ENCODE results near the gene AKR1D1.
A peak's percentile ranks its signal among the peaks of the same experiment; 100 is the strongest.

Gene AKR1D1

GRCh38 chr7:138129551-138130165 is 53.4 kb downstream of the AKR1D1 start:
- no peak overlapping the region for H3K4me3 ChIP-seq (ENCODE audit: low read length)
- H3K9me3 ChIP-seq (replicated peaks; ENCODE audit: insufficient read depth, low read length): no peaks in the 10 kb centered on the region
- H3K27ac ChIP-seq (ENCODE audit: low read length): no peak overlapping the region
- no peak overlapping the region for H3K4me2 ChIP-seq (ENCODE audit: low read depth, low read length)
- H4K20me1 ChIP-seq (ENCODE audit: insufficient read depth, low read length): no peaks in the 10 kb centered on the region
- H3K36me3 ChIP-seq (replicated peaks; ENCODE audit: insufficient read depth, low read length): no peaks in the 10 kb centered on the region
- no peaks in the 10 kb centered on the region for H3F3A ChIP-seq (ENCODE audit: insufficient read depth, low read length)
- TF ChIP-seq, protein P1, sequence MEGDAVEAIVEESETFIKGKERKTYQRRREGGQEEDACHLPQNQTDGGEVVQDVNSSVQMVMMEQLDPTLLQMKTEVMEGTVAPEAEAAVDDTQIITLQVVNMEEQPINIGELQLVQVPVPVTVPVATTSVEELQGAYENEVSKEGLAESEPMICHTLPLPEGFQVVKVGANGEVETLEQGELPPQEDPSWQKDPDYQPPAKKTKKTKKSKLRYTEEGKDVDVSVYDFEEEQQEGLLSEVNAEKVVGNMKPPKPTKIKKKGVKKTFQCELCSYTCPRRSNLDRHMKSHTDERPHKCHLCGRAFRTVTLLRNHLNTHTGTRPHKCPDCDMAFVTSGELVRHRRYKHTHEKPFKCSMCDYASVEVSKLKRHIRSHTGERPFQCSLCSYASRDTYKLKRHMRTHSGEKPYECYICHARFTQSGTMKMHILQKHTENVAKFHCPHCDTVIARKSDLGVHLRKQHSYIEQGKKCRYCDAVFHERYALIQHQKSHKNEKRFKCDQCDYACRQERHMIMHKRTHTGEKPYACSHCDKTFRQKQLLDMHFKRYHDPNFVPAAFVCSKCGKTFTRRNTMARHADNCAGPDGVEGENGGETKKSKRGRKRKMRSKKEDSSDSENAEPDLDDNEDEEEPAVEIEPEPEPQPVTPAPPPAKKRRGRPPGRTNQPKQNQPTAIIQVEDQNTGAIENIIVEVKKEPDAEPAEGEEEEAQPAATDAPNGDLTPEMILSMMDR (IDR thresholded peaks at IDR 0.05; ENCODE audit: low read length): no peak
- no peak for TF ChIP-seq EZH2 (optimal IDR thresholded peaks at IDR 0.05; ENCODE audit: low read depth, low read length)
- no peak for TF ChIP-seq EZH2phosphoT487 (IDR thresholded peaks at IDR 0.05; ENCODE audit: low read length)
- DNase-seq: peak; percentile 15
- H3K9me2 ChIP-seq (replicated peaks; ENCODE audit: insufficient read depth, low read length): no peaks in the 10 kb centered on the region
- H3K4me1 ChIP-seq (ENCODE audit: low read length): no peaks in the 10 kb centered on the region
- H3K27me3 ChIP-seq (replicated peaks; ENCODE audit: insufficient read depth, low read length): no peaks in the 10 kb centered on the region
- H2AFZ ChIP-seq (ENCODE audit: low read length): no peak overlapping the region
- H3K79me2 ChIP-seq (ENCODE audit: low read length): no peaks in the 10 kb centered on the region
- H3K9ac ChIP-seq (ENCODE audit: low read length): no peak overlapping the region

- H3K4me1 ChIP-seq (ENCODE audit: low read length): 0 out of 2 replicates have a peak, but pooled peaks cover 14% of the 10 kb centered on the region
- no peak overlapping the region for H3K4me3 ChIP-seq (ENCODE audit: low read length)
- H2AFZ ChIP-seq (ENCODE audit: low read length): peak overlapping the region; percentile 29
- peak; percentile 20 for DNase-seq
- no peaks in the 10 kb centered on the region for H3K79me2 ChIP-seq (ENCODE audit: low read length)
- H3K4me2 ChIP-seq (ENCODE audit: low read depth, low read length): peak overlapping the region; percentile 48
- H3K27ac ChIP-seq (ENCODE audit: low read length): no peak overlapping the region
- H3K9ac ChIP-seq (ENCODE audit: low read length): no peak overlapping the region
- H3F3A ChIP-seq (ENCODE audit: insufficient read depth, low read length): no peaks in the 10 kb centered on the region
- no peaks in the 10 kb centered on the region for H3K27me3 ChIP-seq (replicated peaks; ENCODE audit: insufficient read depth, low read length)
- H3K9me2 ChIP-seq (replicated peaks; ENCODE audit: insufficient read depth, low read length): no peaks in the 10 kb centered on the region
- H3K9me3 ChIP-seq (replicated peaks; ENCODE audit: insufficient read depth, low read length): no peaks in the 10 kb centered on the region
- no peaks in the 10 kb centered on the region for H4K20me1 ChIP-seq (ENCODE audit: insufficient read depth, low read length)
- H3K36me3 ChIP-seq (replicated peaks; ENCODE audit: insufficient read depth, low read length): no peaks in the 10 kb centered on the region
- TF ChIP-seq EZH2 (optimal IDR thresholded peaks at IDR 0.05; ENCODE audit: low read depth, low read length) (no peak), EZH2phosphoT487 (IDR thresholded peaks at IDR 0.05; ENCODE audit: low read length) (no peak)
Observed at GRCh38 chr7:138137423-138138171, 61.3 kb downstream of the AKR1D1 start.

GRCh38 chr7:138138244-138138643 is 62.0 kb downstream of the AKR1D1 start:
- H4K20me1 ChIP-seq (ENCODE audit: insufficient read depth, low read length): no peaks in the 10 kb centered on the region
- H2AFZ ChIP-seq (ENCODE audit: low read length): peak overlapping the region; percentile 29
- H3F3A ChIP-seq (ENCODE audit: insufficient read depth, low read length): no peaks in the 10 kb centered on the region
- H3K27ac ChIP-seq (ENCODE audit: low read length): no peak overlapping the region
- no peak overlapping the region for H3K4me3 ChIP-seq (ENCODE audit: low read length)
- H3K9me2 ChIP-seq (replicated peaks; ENCODE audit: insufficient read depth, low read length): no peaks in the 10 kb centered on the region
- H3K79me2 ChIP-seq (ENCODE audit: low read length): no peaks in the 10 kb centered on the region
- H3K9me3 ChIP-seq (replicated peaks; ENCODE audit: insufficient read depth, low read length): no peaks in the 10 kb centered on the region
- no peaks in the 10 kb centered on the region for H3K27me3 ChIP-seq (replicated peaks; ENCODE audit: insufficient read depth, low read length)
- H3K36me3 ChIP-seq (replicated peaks; ENCODE audit: insufficient read depth, low read length): no peaks in the 10 kb centered on the region
- H3K4me1 ChIP-seq (ENCODE audit: low read length): 0 out of 2 replicates have a peak, but pooled peaks cover 14% of the 10 kb centered on the region
- peak overlapping the region; percentile 48 for H3K4me2 ChIP-seq (ENCODE audit: low read depth, low read length)
- TF ChIP-seq EZH2phosphoT487 (IDR thresholded peaks at IDR 0.05; ENCODE audit: low read length) (no peak), EZH2 (optimal IDR thresholded peaks at IDR 0.05; ENCODE audit: low read depth, low read length) (no peak)
- TF ChIP-seq, protein P1 (IDR thresholded peaks at IDR 0.05; ENCODE audit: low read length): no peak
- no peak for DNase-seq
- H3K9ac ChIP-seq (ENCODE audit: low read length): no peak overlapping the region
